T-helper 1 cell (primary cell): Measurements from ENCODE around the gene MUC22.
"Not testable (repeated sequence)": the region's sequence is repeated elsewhere in the genome, so short reads cannot be mapped to it uniquely, and the experiment has no call there.

Source experiments
- DNase-seq, 5 donors: peaks; one replicate each; pipeline ENCODE4 v3.0.0-alpha.2; 2012 to 2020

MUC22 gene

GRCh38 chr6:30998785-30999184 is 11.5 kb upstream of the MUC22 start:
- no peak for DNase-seq

GRCh38 chr6:31000067-31000860 is 10.0 kb upstream of the MUC22 start:
- not testable (repeated sequence) for DNase-seq

- no peak for DNase-seq
These were observed 8.9 kb upstream of the MUC22 start for GRCh38 chr6:31001281-31001888.

- DNase-seq = no peak
These were observed 7.8 kb upstream of the MUC22 start for GRCh38 chr6:31002471-31002870.

GRCh38 chr6:31004794-31005193 is 5.5 kb upstream of the MUC22 start:
- no peak for DNase-seq

GRCh38 chr6:31005249-31006020 is 4.8 kb upstream of the MUC22 start:
- no peak for DNase-seq

- no peak for DNase-seq
These were observed 2.6 kb upstream of the MUC22 start for GRCh38 chr6:31007694-31008093.

GRCh38 chr6:31008165-31008564 is 2.1 kb upstream of the MUC22 start:
- no peak for DNase-seq

GRCh38 chr6:31009731-31010130 is 543 bp upstream of the MUC22 start:
- DNase-seq = no peak

GRCh38 chr6:31011153-31011552 is 879 bp downstream of the MUC22 start:
- DNase-seq = no peak

- no peak for DNase-seq
These were observed 6.5 kb downstream of the MUC22 start for GRCh38 chr6:31016659-31017299.

GRCh38 chr6:31017436-31017835 is 7.2 kb downstream of the MUC22 start:
- not testable (repeated sequence) for DNase-seq

- DNase-seq = no peak
These were observed 9.8 kb downstream of the MUC22 start for GRCh38 chr6:31020057-31020456.

GRCh38 chr6:31020631-31021255 is 10.5 kb downstream of the MUC22 start:
- DNase-seq = not testable (repeated sequence)

GRCh38 chr6:31021705-31022531 is 11.6 kb downstream of the MUC22 start:
- DNase-seq = not testable (repeated sequence)

GRCh38 chr6:31025595-31025994 is 15.3 kb downstream of the MUC22 start:
- DNase-seq = no peak

- no peak for DNase-seq
These were observed 20.8 kb downstream of the MUC22 start for GRCh38 chr6:31031095-31031494.

GRCh38 chr6:31033075-31033474 is 22.8 kb downstream of the MUC22 start:
- DNase-seq = no peak

GRCh38 chr6:31035862-31036497 is 25.7 kb downstream of the MUC22 start:
- DNase-seq = no peak

- DNase-seq = no peak
These were observed 26.9 kb downstream of the MUC22 start for GRCh38 chr6:31037169-31037568.

GRCh38 chr6:31037682-31038081 is 27.4 kb downstream of the MUC22 start:
- no peak for DNase-seq
